OCI-LY3 (cell line): ENCODE data around the gene RPS6KA2.

ENCODE experiments used
- EZH2phosphoT487 ChIP-seq: fragments of 200-600 bp; shearing (Covaris generic); IDR thresholded peaks from 2 replicates; pipeline ENCODE4 v1.6.1; 2018; ENCODE audit warnings: antibody characterized with exemption, mixed run types, low read depth
- TF ChIP-seq, protein P1 (sequence below): fragments of 200-600, 300-600 bp; sonication (generic); IDR thresholded peaks from 2 replicates; pipeline ENCODE4 v1.5.1; 2014; ENCODE audit warnings: antibody characterized with exemption, low read length, low read depth

DNA sequence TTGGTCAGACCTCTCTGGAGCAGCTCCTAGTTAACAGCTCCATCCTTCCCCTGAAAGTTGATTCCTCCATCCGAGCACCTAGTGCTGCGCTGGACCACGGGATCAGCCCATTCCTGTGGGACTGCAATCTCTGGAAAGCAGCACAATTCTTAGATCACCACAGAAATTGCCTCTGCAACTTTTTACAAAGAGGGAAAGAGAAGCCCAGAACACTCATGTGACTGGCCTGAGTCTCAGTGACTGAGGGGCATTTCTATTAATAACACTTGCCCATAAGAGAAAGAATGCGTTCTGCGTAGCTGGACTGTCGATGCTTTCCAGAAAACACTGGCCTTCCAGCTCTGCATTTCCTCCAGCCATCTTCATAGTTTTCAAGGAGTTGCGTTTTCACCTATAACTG lies 262.6 kb downstream of the RPS6KA2 start:
- TF ChIP-seq, protein P1, sequence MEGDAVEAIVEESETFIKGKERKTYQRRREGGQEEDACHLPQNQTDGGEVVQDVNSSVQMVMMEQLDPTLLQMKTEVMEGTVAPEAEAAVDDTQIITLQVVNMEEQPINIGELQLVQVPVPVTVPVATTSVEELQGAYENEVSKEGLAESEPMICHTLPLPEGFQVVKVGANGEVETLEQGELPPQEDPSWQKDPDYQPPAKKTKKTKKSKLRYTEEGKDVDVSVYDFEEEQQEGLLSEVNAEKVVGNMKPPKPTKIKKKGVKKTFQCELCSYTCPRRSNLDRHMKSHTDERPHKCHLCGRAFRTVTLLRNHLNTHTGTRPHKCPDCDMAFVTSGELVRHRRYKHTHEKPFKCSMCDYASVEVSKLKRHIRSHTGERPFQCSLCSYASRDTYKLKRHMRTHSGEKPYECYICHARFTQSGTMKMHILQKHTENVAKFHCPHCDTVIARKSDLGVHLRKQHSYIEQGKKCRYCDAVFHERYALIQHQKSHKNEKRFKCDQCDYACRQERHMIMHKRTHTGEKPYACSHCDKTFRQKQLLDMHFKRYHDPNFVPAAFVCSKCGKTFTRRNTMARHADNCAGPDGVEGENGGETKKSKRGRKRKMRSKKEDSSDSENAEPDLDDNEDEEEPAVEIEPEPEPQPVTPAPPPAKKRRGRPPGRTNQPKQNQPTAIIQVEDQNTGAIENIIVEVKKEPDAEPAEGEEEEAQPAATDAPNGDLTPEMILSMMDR = no peak
- TF ChIP-seq EZH2phosphoT487 = no peak
